HEK293 (cell line): ENCODE measurements around the gene COL4A1.

Experiments
- CTCF ChIA-PET: fragments of 350-600 bp; formaldehyde crosslinking; extraction: SDS; loops from one replicate; lab custom pipeline; 2021; ENCODE audit warnings: antibody characterized with exemption; lab: Yijun Ruan, JAX
- POLR2A ChIA-PET: fragments of 300-600 bp; formaldehyde crosslinking; extraction: SDS; loops from one replicate; lab custom pipeline; 2020; ENCODE audit warnings: antibody characterized with exemption, inconsistent platforms; lab: Yijun Ruan, JAX
- H3K27ac ChIP-seq: fragments of 200-500 bp; sonication (Bioruptor generic); 2 replicates; pipeline ENCODE4 v1.5.1; 2014; ENCODE audit warnings: low read depth, low read length, control low read depth, inconsistent platforms; ENCODE audit errors: extremely low read depth
- H3K36me3 ChIP-seq, 2 experiments: fragments of 200-500 bp in 1 of 2; sonication (Bioruptor generic) in 1 of 2; 1 replicate in 1 of 2; 2 replicates in 1 of 2; pipeline ENCODE4 v1.5.1; 2014 to 2017; ENCODE audit warnings: inconsistent platforms in 2 of 2, low read length in 2 of 2; ENCODE audit not compliant: control insufficient read depth in 2 of 2, insufficient read depth in 1 of 2
- H3K4me1 ChIP-seq: fragments of 200-500 bp; sonication (Bioruptor generic); 2 replicates; pipeline ENCODE4 v1.5.1; 2014; ENCODE audit warnings: mild to moderate bottlenecking, low read length, inconsistent platforms; ENCODE audit not compliant: control insufficient read depth, insufficient read depth
- H3K4me3 ChIP-seq: 2 replicates; pipeline ENCODE4 v1.5.1; 2011; ENCODE audit warnings: low read depth, mild to moderate bottlenecking, control low read depth, low read length, moderate library complexity
- H3K9me3 ChIP-seq: fragments of 200-500 bp; sonication (Bioruptor generic); 2 replicates; pipeline ENCODE4 v1.5.1; 2014; ENCODE audit warnings: low read depth, low read length, inconsistent platforms; ENCODE audit not compliant: control insufficient read depth, insufficient read depth
- HOXA7 ChIP-seq: sonication (generic); formaldehyde crosslinking; IDR thresholded peaks from 2 replicates; pipeline ENCODE4 v1.8.1; 2022; ENCODE audit warnings: missing genetic modification reagents, borderline replicate concordance
- INSM2 ChIP-seq: fragments of 450-650 bp; formaldehyde crosslinking; IDR thresholded peaks from 2 replicates; pipeline ENCODE4 v1.5.1; 2016; ENCODE audit warnings: missing biosample characterization, missing genetic modification characterization
- KLF16 ChIP-seq: fragments of 450-650 bp; formaldehyde crosslinking; IDR thresholded peaks from 2 replicates; pipeline ENCODE4 v1.5.1; 2017; ENCODE audit warnings: missing biosample characterization, missing genetic modification characterization
- KLF9 ChIP-seq: fragments of 450-650 bp; formaldehyde crosslinking; IDR thresholded peaks from 2 replicates; pipeline ENCODE4 v1.5.1; 2016; ENCODE audit warnings: missing biosample characterization, missing genetic modification characterization, low read depth
- MYNN ChIP-seq: fragments of 450-650 bp; formaldehyde crosslinking; IDR thresholded peaks from 2 replicates; pipeline ENCODE4 v1.5.1; 2016; ENCODE audit warnings: missing biosample characterization, missing genetic modification characterization, borderline replicate concordance
- OVOL3 ChIP-seq: fragments of 450-650 bp; formaldehyde crosslinking; IDR thresholded peaks from 2 replicates; pipeline ENCODE4 v1.5.1; 2016; ENCODE audit warnings: missing biosample characterization, missing genetic modification characterization
- SP2 ChIP-seq: fragments of 450-650 bp; formaldehyde crosslinking; IDR thresholded peaks from 2 replicates; pipeline ENCODE4 v1.5.1; 2016; ENCODE audit warnings: missing biosample characterization, missing genetic modification characterization
- YY1 ChIP-seq: fragments of 450-650 bp; formaldehyde crosslinking; IDR thresholded peaks from 2 replicates; pipeline ENCODE4 v1.5.1; 2018; ENCODE audit warnings: missing biosample characterization, missing genetic modification characterization
- ZBTB10 ChIP-seq: fragments of 450-650 bp; formaldehyde crosslinking; IDR thresholded peaks from 2 replicates; pipeline ENCODE4 v1.5.1; 2016; ENCODE audit warnings: missing biosample characterization, missing genetic modification characterization
- ZBTB48 ChIP-seq: fragments of 450-650 bp; formaldehyde crosslinking; IDR thresholded peaks from 2 replicates; pipeline ENCODE4 v1.5.1; 2016; ENCODE audit warnings: missing biosample characterization, missing genetic modification characterization
- ZNF140 ChIP-seq: fragments of 450-650 bp; formaldehyde crosslinking; IDR thresholded peaks from 2 replicates; pipeline ENCODE4 v1.5.1; 2016; ENCODE audit warnings: missing biosample characterization, missing genetic modification characterization
- ZNF169 ChIP-seq: fragments of 450-650 bp; formaldehyde crosslinking; IDR thresholded peaks from 2 replicates; pipeline ENCODE4 v1.5.1; 2016; ENCODE audit warnings: missing biosample characterization, missing genetic modification characterization
- ZNF175 ChIP-seq: fragments of 450-650 bp; formaldehyde crosslinking; IDR thresholded peaks from 2 replicates; pipeline ENCODE4 v1.5.1; 2016; ENCODE audit warnings: missing biosample characterization, missing genetic modification characterization
- ZNF2 ChIP-seq: fragments of 450-650 bp; formaldehyde crosslinking; IDR thresholded peaks from 2 replicates; pipeline ENCODE4 v1.5.1; 2016; ENCODE audit warnings: missing biosample characterization, missing genetic modification characterization
- ZNF221 ChIP-seq: fragments of 450-650 bp; formaldehyde crosslinking; IDR thresholded peaks from 2 replicates; pipeline ENCODE4 v1.5.1; 2017; ENCODE audit warnings: missing biosample characterization, missing genetic modification characterization, borderline replicate concordance
- ZNF24 ChIP-seq: fragments of 450-650 bp; formaldehyde crosslinking; IDR thresholded peaks from 2 replicates; pipeline ENCODE4 v1.5.1; 2016; ENCODE audit warnings: missing biosample characterization, missing genetic modification characterization
- ZNF324 ChIP-seq: fragments of 450-650 bp; formaldehyde crosslinking; IDR thresholded peaks from 2 replicates; pipeline ENCODE4 v1.5.1; 2016; ENCODE audit warnings: missing biosample characterization, missing genetic modification characterization
- ZNF341 ChIP-seq: fragments of 450-650 bp; formaldehyde crosslinking; IDR thresholded peaks from 2 replicates; pipeline ENCODE4; 2016; ENCODE audit warnings: low read depth, missing biosample characterization, missing genetic modification characterization
- ZNF366 ChIP-seq: fragments of 450-650 bp; formaldehyde crosslinking; conservative IDR thresholded peaks from 2 replicates; pipeline ENCODE4 v1.5.1; 2016; ENCODE audit warnings: missing biosample characterization, missing genetic modification characterization
- ZNF391 ChIP-seq: fragments of 450-650 bp; formaldehyde crosslinking; IDR thresholded peaks from 2 replicates; pipeline ENCODE4 v1.5.1; 2016; ENCODE audit warnings: low read depth, missing biosample characterization, missing genetic modification characterization, borderline replicate concordance
- ZNF473 ChIP-seq: fragments of 450-650 bp; formaldehyde crosslinking; IDR thresholded peaks from 2 replicates; pipeline ENCODE4 v1.5.1; 2017; ENCODE audit warnings: missing biosample characterization, missing genetic modification characterization
- ZNF561 ChIP-seq: fragments of 450-650 bp; IDR thresholded peaks from 2 replicates; pipeline ENCODE4 v1.5.1; 2018; ENCODE audit warnings: missing biosample characterization, missing genetic modification characterization, borderline replicate concordance
- ZNF654 ChIP-seq: fragments of 450-650 bp; formaldehyde crosslinking; IDR thresholded peaks from 2 replicates; pipeline ENCODE4 v1.5.1; 2016; ENCODE audit warnings: low read depth, missing biosample characterization, missing genetic modification characterization
- ZNF660 ChIP-seq: fragments of 450-650 bp; IDR thresholded peaks from 2 replicates; pipeline ENCODE4 v1.5.1; 2018; ENCODE audit warnings: missing biosample characterization, mild to moderate bottlenecking, missing genetic modification characterization
- ZNF664 ChIP-seq: fragments of 450-650 bp; formaldehyde crosslinking; IDR thresholded peaks from 2 replicates; pipeline ENCODE4 v1.5.1; 2016; ENCODE audit warnings: missing biosample characterization, missing genetic modification characterization
- ZNF670 ChIP-seq: fragments of 450-650 bp; formaldehyde crosslinking; IDR thresholded peaks from 2 replicates; pipeline ENCODE4 v1.5.1; 2016; ENCODE audit warnings: missing biosample characterization, missing genetic modification characterization, low read depth
- ZNF777 ChIP-seq: fragments of 450-650 bp; formaldehyde crosslinking; IDR thresholded peaks from 2 replicates; pipeline ENCODE4 v1.5.1; 2017; ENCODE audit warnings: missing biosample characterization, missing genetic modification characterization, borderline replicate concordance
- ZSCAN23 ChIP-seq: fragments of 450-650 bp; formaldehyde crosslinking; IDR thresholded peaks from 2 replicates; pipeline ENCODE4 v1.5.1; 2016; ENCODE audit warnings: missing biosample characterization, missing genetic modification characterization
- ZSCAN5A ChIP-seq: fragments of 450-650 bp; formaldehyde crosslinking; IDR thresholded peaks from 2 replicates; pipeline ENCODE4 v1.5.1; 2016; ENCODE audit warnings: missing biosample characterization, missing genetic modification characterization

COL4A1 gene

GRCh38 chr13:110348309-110349105 lies 41.5 kb upstream of the COL4A1 start:
- ChIA-PET CTCF (interaction anchor here (1.1 to 1.2 kb wide), 2 partner anchors 25 to 68 kb away, joined by 3 read pairs; no protein-coding TSS in a partner anchor), POLR2A (interaction anchor here (0.5 to 1.8 kb wide), 6 partner anchors 39 to 213 kb away, joined by 3 to 18 read pairs (median 6); partner anchors contain the start of genes COL4A1, COL4A2 and RAB20)
- H3K36me3 ChIP-seq = no peaks in the 10 kb centered on the region
- no peak for TF ChIP-seq ZNF175 (tag by site-specific recombination)
- TF ChIP-seq ZNF660 = no peak
- no peak for TF ChIP-seq ZNF169
- TF ChIP-seq ZNF324 (tag by site-specific recombination) = no peak
- TF ChIP-seq SP2 (tag by site-specific recombination) = no peak
- TF ChIP-seq ZNF391 (tag by site-specific recombination) = no peak
- TF ChIP-seq HOXA7 = no peak
- TF ChIP-seq ZNF2 (tag by site-specific recombination) = no peak
- TF ChIP-seq YY1 = no peak
- TF ChIP-seq ZNF777 (tag by site-specific recombination) = no peak
- no peak for TF ChIP-seq ZNF221 (tag by site-specific recombination)
- H3K9me3 ChIP-seq = no peaks in the 10 kb centered on the region
- H3K27ac ChIP-seq = no peak overlapping the region
- H3K4me3 ChIP-seq = no peak overlapping the region
- H3K4me1 ChIP-seq = no peaks in the 10 kb centered on the region

GRCh38 chr13:110347535-110348308 lies 40.8 kb upstream of the COL4A1 start:
- ChIA-PET CTCF (interaction anchor here (1.1 to 1.2 kb wide), 2 partner anchors 24 to 69 kb away, joined by 3 read pairs; no protein-coding TSS in a partner anchor), POLR2A (interaction anchor here (0.5 to 1.8 kb wide), 7 partner anchors 28 to 214 kb away, joined by 3 to 18 read pairs (median 3); partner anchors contain the start of genes COL4A1, COL4A2 and RAB20)
- H3K36me3 ChIP-seq = no peaks in the 10 kb centered on the region
- no peaks in the 10 kb centered on the region for H3K9me3 ChIP-seq
- TF ChIP-seq ZNF473 (tag by site-specific recombination) = no peak
- TF ChIP-seq KLF9 (tag by site-specific recombination) = no peak
- no peak for TF ChIP-seq OVOL3
- no peak for TF ChIP-seq ZNF670 (tag by site-specific recombination)
- no peak for TF ChIP-seq KLF16
- no peak for TF ChIP-seq ZNF341 (tag by site-specific recombination)
- no peak for TF ChIP-seq ZNF24
- TF ChIP-seq ZNF221 (tag by site-specific recombination) = no peak
- no peak for TF ChIP-seq ZSCAN23 (tag by site-specific recombination)
- no peak for TF ChIP-seq ZNF561 (tag by site-specific recombination)
- no peak for TF ChIP-seq ZNF654 (tag by site-specific recombination)
- TF ChIP-seq ZSCAN5A = no peak
- no peak for TF ChIP-seq ZNF366 (tag by site-specific recombination)
- TF ChIP-seq ZBTB10 (tag by site-specific recombination) = no peak
- no peak for TF ChIP-seq ZNF664 (tag by site-specific recombination)
- no peak for TF ChIP-seq MYNN (tag by site-specific recombination)
- TF ChIP-seq INSM2 (tag by site-specific recombination) = no peak
- no peak for TF ChIP-seq ZNF140 (tag by site-specific recombination)
- no peak for TF ChIP-seq ZBTB48 (tag by site-specific recombination)
- no peak overlapping the region for H3K4me3 ChIP-seq
- H3K27ac ChIP-seq = no peak overlapping the region
- no peaks in the 10 kb centered on the region for H3K4me1 ChIP-seq
